Measurements from ENCODE around the gene ATP6V0B. TPM values are rescaled to one million over a fixed set of nuclear protein-coding genes. Genes with fewer than 3 reads are reported as not detected.

The ATP6V0B gene
- total RNA-seq, 4 donors from 2014 or later = 70.1 to 169 (median 135) TPM

- Histone ChIP-seq H3K9me3 (no peaks in the 10 kb centered on the region), H3K27me3 (no peaks in the 10 kb centered on the region), H3K36me3 (peaks cover 0 to 19% (median 0%) of the 10 kb centered on the region in 3 donors), H3K4me1 (peaks cover 55 to 87% (median 55%) of the 10 kb centered on the region in 3 donors), H3K27ac (peak overlapping the region in 3 of 4 donors; percentile 68 to 99 (median 97)), H3K4me3 (no peak overlapping the region)
- TF ChIP-seq CTCF (IDR thresholded peaks at IDR 0.05) = no peak
- no peak for TF ChIP-seq POLR2A (IDR thresholded peaks at IDR 0.05)
- intact Hi-C loops (cut with DNase I) = no loop called here
- DNase-seq = no peak
- 84% methylated on average over 3 of the region's 3 CpGs for WGBS, 2 donors
Observed at GRCh38 chr1:44027320-44027719, 52.6 kb downstream of the ATP6V0B start.

Other genes starting within 250 kb of the ATP6V0B start
- 10 to 100 TPM in 1 of 4 donors, 1 to 10 TPM in 2, under 1 TPM in 1; 0.68 to 12.9 (median 4.0) TPM for gene ARTN, start 41.2 kb upstream of the ATP6V0B start, total RNA-seq
- 10 to 100 TPM; 19.3 to 32.4 (median 20.5) TPM for gene IPO13, start 28.0 kb upstream of the ATP6V0B start, total RNA-seq
- 10 to 100 TPM; 14.0 to 34.6 (median 27.7) TPM for gene DPH2, start 5.0 kb upstream of the ATP6V0B start, total RNA-seq
- 10 to 100 TPM; 38.9 to 59.3 (median 48.3) TPM for gene B4GALT2, start 4.2 kb downstream of the ATP6V0B start, total RNA-seq
- 1 to 10 TPM; 3.0 to 7.3 (median 4.7) TPM for gene CCDC24, start 16.6 kb downstream of the ATP6V0B start, total RNA-seq
- 10 to 100 TPM; 10.4 to 40.0 (median 23.2) TPM for gene SLC6A9, start 56.5 kb downstream of the ATP6V0B start, total RNA-seq
- under 1 TPM in 1 of 4 donors, not detected in 3; 0.19 TPM for gene KLF17, start 143.9 kb downstream of the ATP6V0B start, total RNA-seq
- not detected for gene KLF18, start 166.7 kb downstream of the ATP6V0B start, total RNA-seq
- gene DMAP1, start 238.5 kb downstream of the ATP6V0B start, total RNA-seq = 10 to 100 TPM; 19.2 to 45.2 (median 22.0) TPM